NCI-H345 treated with DMSO at 0.1 percent for 48 hours (cell line): ENCODE data around the gene CSAD.

Experiments
- DNase-seq: peaks from one replicate; lab custom pipeline; 2025; ENCODE audit not compliant: unreplicated experiment; lab: John Stamatoyannopoulos, UW

The CSAD gene

DNA sequence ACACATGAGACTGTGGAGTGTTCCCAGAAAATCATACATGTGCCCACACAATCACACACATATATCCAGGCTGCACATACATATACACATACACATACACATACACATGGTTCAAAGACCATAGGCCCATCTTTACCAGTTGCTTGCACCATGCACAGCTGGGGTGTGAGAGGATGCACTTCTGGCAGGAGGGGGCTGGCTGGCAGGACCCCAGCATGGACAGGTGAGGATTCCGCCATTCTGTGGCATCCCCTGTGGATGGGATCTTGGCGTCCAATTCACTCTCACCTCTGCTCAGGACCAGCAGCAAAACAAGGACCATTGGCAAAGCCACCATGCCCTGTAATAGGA lies 19.4 kb upstream of the CSAD start:
- no peak for DNase-seq

DNA sequence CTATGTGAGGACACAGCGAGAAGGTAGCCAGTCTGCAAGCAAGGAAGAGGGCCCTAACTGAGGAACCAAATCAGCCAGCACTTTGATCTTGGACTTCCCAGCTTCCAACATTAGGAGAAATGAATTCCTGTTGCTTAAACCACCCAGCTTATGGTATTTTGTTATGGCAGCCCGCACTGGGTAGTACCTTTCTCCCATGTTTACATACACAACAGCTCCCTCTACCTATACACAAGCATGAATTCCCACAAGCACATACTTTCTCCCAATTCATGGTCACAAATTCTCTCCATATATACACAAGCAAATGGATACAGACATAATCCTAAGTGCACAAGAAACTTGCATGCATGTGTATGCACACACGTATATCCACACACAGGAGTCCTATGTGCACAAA lies 19.0 kb upstream of the CSAD start:
- DNase-seq, result no peak

DNA sequence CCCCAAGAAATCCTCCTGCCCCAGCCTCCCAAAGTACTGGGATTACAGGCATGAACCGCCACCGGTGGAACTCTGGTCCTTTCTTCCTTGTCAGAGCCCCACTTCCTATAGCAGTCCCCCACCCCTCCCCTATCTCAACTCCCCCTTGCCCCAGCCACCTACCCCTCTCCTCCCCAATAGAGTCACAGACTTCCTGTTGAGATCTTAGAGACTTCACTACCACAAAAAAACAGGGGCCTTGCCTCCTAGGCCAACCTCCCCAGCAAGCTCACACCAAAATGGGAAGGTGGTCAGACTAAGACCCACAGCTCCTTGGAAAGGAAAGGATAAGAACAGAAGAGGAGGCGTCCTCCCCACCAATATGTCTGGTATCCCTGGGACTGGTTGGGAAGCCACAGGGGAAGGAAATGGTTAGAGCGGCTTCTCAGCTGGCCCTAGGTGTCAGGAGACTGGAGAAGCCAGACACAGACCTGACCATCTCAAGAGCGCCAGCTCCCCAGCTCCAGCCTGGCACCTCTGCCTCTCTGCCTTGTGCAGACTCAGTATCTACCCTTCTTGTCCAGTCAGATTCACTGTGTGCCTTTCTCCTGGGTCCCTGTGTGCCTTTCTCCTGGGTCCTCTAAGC lies 17.9 kb upstream of the CSAD start:
- no peak for DNase-seq

DNA sequence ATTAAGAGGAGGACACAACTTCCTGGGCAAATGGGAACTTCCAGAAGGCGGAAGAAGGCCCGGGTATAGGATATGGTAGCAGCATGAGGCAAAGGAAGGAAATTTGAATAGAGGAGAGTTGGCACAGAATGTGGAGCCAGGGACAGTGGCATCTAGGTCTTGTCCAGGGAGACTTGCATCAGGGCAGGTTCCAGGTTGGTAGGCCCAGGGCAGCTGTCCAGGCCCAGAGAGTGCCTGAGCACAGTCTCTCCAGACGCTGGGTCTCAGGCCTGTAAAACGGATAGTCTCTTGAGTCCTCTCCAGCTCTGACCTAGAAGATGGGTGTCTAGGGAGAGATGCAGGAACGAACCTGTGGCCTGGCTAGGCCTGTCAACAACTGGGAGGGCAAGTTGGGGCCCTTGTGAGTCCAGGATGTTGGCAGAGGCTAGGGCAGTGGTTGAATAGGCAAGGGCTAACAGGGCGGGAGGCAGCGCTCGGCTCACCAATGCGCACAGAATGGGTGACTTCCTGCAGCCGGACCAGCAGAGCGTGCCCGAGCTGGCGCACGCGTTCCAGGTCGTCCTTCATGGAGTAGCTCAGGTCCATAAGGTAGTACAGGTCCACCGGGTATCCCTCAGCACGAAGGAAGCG lies 16.4 kb upstream of the CSAD start:
- DNase-seq, result no peak

DNA sequence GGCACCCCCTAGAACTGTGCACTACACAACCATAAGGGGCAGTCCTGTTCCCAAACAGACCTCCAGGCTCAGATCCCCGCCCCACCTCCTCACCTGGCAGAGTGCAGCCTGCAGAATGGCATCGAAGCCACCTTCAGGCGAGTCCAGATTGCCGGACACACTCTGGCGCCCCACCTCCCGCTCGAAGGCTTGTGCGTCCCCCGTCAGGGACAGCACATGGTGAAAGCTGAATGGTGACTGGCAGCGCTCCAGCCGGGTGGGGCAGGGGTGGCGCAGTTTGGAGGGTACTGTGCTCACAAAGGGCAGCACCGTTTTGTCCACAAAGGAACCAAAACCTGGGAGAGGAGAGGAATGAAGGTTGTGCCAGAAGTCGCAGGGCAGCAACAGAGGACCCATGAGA lies 15.8 kb upstream of the CSAD start:
- no peak for DNase-seq

DNA sequence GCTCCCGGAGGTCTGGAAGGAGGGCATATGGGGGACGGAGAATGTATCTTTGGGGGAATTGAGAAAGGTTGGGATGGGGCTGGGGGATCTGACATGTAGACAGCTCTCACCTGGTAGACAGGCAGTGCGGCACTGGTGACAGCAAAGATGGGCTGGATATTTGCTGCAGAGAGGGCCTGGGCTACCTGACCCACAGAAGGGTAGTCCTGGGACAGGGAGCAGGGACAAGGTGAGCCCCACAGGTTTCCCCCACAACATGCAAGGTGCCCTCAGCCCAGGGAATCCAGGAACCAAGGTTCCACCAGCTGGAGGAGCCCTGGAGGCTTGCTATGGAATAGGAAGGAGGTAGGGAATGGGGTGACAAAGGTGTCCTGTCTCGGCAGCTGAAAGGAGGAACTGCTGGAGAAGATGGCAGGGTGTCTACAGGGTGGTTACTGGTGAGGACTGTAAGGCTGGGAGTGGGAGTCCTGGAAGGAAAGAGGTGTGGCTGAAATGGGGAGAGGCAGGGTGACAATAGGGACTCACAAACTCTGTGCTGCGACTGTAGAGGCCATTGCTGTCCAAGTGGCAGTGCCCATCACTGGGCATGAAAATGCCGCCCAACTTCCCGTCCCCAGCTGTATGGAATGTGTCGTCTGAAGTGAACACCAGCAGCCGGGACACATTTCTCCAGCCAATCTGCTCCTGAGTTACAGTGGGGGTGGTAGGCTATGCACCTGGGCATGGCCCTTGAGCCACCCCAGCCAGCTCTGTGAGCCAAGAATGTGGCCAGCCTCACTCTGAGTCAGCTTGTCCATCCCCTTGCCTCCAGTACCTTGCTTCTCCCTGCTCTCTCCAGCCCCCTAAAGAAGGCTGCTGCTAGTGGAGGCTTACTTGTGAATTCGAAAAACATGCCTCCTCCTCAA lies 15.0 kb upstream of the CSAD start:
- no peak for DNase-seq

DNA sequence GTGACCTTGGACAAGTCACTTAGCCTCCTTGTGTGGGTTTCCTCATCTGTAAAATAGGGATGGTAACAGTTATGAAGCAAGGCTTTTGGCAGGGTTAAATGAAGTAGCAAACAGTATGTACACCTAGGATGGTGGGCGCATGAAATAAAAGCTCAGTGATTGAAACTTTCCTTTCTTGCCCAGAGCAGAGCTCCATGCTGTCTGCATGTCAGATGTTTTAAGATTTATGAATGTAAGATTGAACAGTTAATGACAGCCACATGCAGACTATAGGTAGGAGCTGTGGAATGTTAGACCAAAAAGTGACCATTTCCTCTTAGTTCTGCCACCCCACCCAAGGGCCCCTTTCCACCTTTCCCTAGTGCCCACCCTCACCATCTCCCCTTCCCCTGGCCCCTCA lies 14.2 kb upstream of the CSAD start:
- DNase-seq, result no peak

DNA sequence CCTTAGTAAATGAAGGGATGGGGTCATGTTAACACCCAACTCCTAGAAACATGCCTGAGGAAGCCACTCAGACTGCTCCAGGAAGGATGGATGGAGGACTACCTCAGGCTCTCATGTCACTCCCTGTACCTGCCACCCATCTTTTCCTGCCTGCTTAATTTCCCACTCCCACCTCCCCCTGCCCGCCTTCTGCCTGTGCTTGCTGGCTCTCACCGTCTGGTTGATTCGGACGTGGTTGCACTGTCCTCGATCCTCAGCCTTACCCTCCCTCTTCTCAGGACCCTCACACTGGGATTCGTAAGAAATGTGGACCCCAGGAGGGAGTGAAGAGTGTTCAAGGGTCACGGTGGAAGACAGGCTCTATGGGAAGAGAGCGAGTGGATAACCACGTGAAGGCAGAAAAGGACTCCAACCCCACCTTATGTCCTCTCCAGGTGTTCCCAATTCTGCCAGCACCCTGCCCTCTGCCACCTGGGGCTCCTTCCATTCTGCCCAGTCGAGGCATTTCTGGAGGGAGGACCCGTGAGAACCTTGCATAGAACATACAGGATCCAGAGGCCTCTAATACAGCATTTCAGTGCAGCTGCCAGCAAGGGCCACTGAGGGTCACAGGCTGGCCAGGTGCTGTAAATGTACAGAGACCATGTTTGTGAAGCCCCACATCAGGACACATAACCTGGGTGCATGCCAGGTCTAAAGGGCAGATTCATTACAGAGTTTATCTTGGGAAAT lies 13.4 kb upstream of the CSAD start:
- no peak for DNase-seq

DNA sequence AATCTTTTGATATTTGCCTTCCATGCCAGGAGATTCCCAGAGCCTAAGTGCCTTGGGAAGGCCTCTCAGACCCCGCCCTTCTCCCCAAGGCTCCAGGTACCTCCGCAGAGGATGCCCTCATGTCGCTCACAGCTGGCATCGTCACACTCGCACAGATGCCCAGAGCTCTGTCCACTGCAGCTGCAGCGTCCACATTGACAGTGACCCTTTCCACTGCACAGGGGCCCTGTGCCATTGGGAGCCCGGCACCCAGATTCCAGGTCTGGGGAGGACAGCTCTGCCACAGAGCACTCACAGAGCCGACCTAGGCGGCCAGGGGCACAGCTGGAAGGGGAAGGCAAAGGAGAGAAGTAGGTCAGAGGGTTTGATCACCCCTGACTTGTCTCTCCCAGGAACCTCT lies 12.3 kb upstream of the CSAD start:
- no peak for DNase-seq

DNA sequence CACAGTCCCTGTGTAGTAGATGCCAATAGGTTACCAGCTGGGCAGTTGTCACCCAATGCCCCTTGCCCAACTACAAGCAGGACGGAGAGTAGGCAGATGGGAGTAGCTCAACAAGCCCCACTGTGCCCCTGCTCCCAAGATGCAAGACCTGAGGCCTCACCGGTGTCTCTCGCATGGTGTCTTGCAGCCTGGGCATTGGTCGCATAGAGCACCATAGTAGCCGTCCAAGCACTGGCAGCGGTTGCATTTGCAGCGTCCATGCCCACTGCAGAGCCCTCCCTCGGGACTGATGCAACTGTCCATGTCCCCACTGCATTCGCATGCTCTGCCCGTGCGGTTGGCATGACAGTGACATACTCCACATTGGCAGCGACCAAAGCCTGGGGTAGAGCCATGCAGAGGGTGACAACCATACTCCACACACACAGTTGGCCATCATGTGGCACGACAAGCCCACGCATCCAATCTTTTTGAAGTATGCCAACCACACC lies 11.9 kb upstream of the CSAD start:
- no peak for DNase-seq

DNA sequence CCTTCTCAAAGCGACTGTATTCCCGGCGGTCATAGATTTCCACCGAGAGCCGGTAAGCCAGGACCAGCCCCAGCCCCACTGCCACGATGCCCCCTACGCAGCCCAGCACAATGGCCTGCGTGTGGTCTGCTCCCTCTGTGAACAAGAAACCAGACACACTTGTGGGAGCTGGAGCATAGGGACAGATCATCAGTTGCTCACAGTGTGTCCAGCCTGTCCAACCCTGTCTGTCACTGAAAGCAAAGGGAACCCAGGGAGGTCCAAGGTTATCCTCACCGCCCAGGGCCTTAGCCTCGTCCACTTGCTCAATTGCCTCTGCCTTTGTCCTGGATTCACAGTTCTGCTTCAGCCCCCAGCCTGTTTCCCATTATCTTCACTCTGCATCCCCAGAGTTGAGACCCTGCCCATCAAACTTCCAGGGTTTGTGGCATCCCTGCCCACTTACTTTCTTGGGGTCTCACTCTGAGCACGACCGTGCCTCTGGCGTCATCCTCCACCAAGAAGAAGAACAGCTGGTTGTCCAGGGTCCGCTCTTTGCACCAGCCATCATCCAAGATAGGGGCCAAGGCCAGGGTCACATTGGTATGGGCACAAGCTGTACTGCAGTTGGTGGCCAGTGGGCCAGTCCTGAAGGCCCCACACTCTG lies 11.3 kb upstream of the CSAD start:
- no peak for DNase-seq

DNA sequence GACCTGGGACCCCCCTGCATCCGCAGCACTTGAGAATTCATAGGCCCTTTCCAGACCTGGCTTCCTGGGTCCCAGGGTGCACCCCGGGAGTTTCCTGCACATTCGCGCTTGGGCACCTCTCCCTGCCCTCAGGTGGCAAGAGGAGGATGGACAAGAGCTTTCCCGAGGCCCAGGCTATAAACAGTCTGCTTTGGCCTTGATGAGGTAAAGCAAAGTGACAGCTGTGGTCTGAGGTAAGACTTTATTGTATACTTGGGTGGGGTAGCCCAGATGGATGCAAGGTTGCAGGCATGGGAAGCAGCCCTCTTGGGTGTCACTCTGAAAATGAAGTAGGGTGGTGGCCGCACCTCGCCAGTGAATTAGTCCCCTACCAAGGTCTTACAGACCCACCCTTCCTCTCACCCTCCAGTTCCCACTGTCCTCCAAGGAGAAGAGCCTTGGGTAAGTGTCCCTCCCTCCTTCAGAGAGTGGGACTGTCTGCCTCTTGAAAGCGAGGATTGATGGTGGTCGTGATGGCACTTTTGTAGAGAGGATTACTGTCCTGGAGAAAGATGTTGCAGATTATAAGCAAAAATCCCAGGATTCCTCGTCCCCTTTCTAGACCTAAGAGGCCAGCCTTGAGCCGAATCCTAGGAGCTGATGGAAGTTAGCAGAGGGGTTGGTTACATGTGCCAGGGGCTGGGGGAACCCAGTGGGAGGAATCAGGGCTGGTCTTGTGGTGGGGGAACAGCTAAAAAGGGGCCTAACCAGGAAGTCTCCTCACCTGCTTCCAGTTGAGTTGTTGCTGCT lies 10.6 kb upstream of the CSAD start:
- no peak for DNase-seq

DNA sequence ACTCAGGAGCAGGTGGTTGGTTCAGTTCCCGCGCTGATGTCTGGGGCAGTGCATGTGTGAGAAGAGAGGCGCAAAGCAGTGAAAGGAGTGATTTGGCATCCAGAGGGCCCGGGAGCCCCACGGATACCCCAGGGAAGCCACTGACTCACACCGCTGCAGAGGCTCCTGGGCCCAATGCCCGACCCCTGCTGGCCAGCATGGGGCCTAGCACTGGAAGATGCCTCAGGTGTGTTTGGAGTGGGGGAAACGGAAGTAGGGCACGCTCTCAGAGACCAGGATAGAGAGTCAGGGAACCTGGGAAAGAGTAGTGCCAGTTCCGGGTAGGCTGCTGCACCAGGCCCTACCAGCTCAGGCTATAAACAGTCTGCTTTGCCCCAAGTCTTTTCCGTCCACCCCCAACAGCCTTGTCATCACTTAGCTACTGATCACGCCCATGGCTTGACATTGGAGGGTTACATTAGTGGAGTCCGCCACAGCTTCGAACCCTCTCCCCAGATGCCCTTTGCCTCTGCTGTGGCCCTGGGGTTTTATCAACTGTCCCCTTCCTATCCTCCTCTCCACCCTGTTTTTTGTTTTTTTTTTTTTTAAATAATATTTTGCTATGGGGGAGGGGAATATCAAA lies 9.5 kb upstream of the CSAD start:
- no peak for DNase-seq

DNA sequence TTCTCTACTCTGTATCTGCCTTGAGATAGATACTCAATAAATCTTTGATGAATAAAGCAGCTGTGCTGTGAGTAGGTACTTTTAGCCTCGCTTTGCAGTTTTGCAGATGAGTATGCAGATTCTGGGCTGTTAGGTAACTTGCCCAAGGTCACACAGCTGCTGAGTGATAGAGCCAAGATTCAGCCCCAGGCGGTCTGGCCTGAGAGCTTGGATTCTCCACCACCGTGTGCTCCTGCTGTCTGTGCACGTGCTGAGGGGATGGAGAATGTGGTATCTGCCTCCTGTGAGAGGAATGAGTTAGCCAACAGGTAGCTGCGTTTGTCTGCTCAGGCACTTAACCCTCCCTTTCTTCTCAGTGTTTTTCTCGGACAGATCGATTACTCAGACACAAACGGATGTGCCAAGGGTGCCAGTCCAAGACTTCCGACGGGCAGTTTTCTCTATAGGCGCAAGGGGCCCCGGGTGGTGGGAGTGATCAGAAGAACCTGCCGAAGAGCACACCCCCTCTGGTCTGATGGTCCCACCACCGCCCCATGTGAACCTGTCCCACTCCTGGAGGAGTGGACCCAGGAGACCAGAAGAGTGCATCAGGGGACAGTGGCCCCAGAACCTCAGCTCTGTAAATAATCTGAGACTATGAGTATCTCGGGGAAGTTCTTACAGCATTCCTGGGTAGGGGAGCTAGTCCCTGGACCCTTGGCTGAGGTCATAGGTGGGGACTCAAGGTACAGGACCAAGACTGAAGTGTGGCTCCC lies 6.6 kb upstream of the CSAD start:
- DNase-seq, result no peak

DNA sequence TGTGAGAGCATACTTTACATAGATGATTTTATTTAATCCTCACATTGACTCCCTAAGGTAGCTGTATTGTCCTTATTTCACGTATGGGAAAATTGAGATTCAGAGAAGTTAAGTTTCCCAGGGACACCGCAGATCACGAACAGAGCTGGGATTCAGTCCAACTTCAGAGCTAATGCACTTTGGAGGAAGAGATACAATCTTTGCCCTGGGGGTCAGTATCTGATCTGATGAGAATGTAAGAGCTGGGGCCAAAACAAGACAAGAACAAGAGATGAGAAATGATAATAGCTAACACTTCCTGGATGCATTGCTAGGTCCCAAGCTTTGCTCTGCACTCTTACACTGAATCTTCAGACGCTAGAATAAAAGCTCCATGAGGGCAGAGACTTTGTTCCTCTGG lies 6.0 kb upstream of the CSAD start:
- no peak for DNase-seq

DNA sequence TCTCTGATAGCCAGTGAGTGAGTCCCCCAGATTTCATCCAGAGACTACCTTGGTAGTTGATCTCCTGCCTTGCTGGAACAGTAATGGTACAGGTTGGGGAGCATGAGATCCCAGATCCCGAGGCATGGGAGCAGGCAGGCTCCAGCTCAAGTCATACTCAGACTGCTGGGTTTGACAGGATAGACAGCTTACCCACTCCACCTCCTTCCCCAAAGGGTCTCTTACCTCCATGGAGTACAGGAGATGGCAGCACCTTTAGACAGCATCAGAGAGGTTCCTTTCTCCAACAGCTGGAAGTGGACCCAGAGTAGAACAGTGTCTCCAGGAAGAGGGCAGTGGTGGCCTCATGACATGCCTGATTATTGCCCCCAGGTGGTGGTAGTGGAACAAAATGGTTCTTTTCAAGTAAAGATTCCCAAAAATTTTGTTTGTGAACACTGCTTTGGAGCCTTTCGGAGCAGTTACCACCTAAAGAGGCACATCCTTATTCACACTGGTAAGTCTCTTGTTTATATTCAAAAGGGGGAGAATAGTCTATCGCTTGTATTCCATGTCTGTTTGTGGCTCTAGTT lies 4.9 kb upstream of the CSAD start:
- no peak for DNase-seq

DNA sequence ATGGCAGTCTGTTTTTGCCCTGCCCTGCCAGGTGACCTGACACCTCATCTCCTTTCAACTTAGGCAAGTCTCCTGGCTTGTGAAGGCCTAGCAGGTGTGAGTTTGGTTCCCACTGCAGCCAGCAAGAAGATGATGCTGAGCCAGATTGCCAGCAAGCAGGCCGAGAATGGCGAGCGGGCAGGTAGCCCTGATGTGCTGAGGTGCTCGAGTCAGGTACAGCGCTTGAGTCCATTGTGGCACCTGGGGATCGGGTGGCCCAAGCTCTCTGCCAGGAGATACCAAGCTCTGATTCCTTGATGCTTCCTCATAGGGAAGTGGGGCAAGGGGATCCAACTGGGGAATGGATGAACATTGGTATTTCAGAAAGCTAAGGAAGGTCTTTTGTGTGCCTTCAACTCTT lies 4.1 kb upstream of the CSAD start:
- DNase-seq, result no peak

DNA sequence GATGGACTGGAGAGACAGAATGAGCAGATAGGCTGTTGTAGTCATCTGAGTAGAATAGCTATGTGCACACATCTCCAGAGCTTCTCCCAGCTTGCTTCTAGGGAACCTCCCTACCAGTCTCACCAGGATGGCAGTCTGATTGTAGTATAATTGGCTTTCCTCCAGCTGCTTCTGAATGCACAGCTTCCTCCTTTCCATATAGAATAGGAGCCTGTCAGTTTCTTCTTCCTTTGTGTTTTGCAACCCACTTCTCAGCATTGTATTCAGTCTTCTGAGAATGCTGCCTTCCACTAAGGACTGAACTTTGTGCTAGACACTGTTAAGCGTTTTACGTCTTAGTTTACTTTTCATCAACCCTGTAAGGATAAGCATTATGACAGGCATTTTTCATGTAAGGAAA lies 2.2 kb upstream of the CSAD start:
- DNase-seq, result peak; percentile 6

DNA sequence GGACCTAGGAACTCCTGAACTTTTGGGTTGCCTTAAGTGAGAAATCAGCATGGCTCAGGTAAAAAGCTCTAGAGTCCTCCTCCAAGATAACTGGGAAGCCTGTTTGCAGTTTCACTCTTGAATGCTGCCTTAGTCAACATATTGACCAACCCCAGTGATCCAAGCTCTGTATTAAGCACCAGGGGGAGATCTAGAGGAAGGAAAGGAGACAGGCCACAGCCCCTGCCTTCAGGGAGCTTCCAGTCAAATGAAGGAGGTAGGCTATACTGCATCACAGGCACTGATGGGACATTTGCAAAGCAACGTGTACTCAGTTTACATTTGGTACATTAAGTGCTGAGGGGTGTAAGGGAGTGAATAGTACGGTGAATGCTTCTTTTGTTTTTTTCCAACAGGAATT lies 1.2 kb upstream of the CSAD start:
- DNase-seq, result no peak
